NCI-H1092 treated with DMSO at 0.1 percent for 48 hours (cell line): ENCODE results near the gene MARCHF11.

ENCODE experiments used
- DNase-seq: peaks from one replicate; lab custom pipeline; 2025; lab: John Stamatoyannopoulos, UW

MARCHF11 gene

GRCh38 chr5:16134204-16134603 is 45.4 kb downstream of the MARCHF11 start:
- no peak for DNase-seq

GRCh38 chr5:16131878-16132277 is 47.7 kb downstream of the MARCHF11 start:
- DNase-seq: no peak

- no peak for DNase-seq
Measured at GRCh38 chr5:16128944-16129343, 50.6 kb downstream of the MARCHF11 start.

GRCh38 chr5:16127865-16128544 is 51.6 kb downstream of the MARCHF11 start:
- DNase-seq: no peak

GRCh38 chr5:16120579-16120978 is 59.0 kb downstream of the MARCHF11 start:
- no peak for DNase-seq

GRCh38 chr5:16119790-16120189 is 59.8 kb downstream of the MARCHF11 start:
- no peak for DNase-seq

GRCh38 chr5:16115140-16115539 is 64.5 kb downstream of the MARCHF11 start:
- no peak for DNase-seq

GRCh38 chr5:16108418-16108817 is 71.2 kb downstream of the MARCHF11 start:
- no peak for DNase-seq

GRCh38 chr5:16104961-16105360 is 74.6 kb downstream of the MARCHF11 start:
- no peak for DNase-seq

- DNase-seq: no peak
Measured at GRCh38 chr5:16095612-16096011, 84.0 kb downstream of the MARCHF11 start.

- DNase-seq: no peak
Measured at GRCh38 chr5:16090270-16090669, 89.3 kb downstream of the MARCHF11 start.

- DNase-seq: no peak
Measured at GRCh38 chr5:16082982-16083381, 96.6 kb downstream of the MARCHF11 start.

GRCh38 chr5:16082053-16082452 is 97.5 kb downstream of the MARCHF11 start:
- no peak for DNase-seq

GRCh38 chr5:16081376-16081955 is 98.1 kb downstream of the MARCHF11 start:
- DNase-seq: no peak

GRCh38 chr5:16076657-16077056 is 102.9 kb downstream of the MARCHF11 start:
- no peak for DNase-seq

- no peak for DNase-seq
Measured at GRCh38 chr5:16074358-16074757, 105.2 kb downstream of the MARCHF11 start.

- no peak for DNase-seq
Measured at GRCh38 chr5:16072616-16073015, 107.0 kb downstream of the MARCHF11 start.

GRCh38 chr5:16067415-16067814 is 112.2 kb downstream of the MARCHF11 start:
- DNase-seq: no peak

- no peak for DNase-seq
Measured at GRCh38 chr5:16066810-16067209, 112.8 kb downstream of the MARCHF11 start.

- no peak for DNase-seq
Measured at GRCh38 chr5:16066320-16066719, 113.3 kb downstream of the MARCHF11 start.

- no peak for DNase-seq
Measured at GRCh38 chr5:16065831-16066230, 113.8 kb downstream of the MARCHF11 start.

- DNase-seq: no peak
Measured at GRCh38 chr5:16064135-16064893, 115.3 kb downstream of the MARCHF11 start.

- DNase-seq: no peak
Measured at GRCh38 chr5:16061163-16061562, 118.4 kb downstream of the MARCHF11 start.
